ENCODE results near the gene PTH2R.
"Not testable (repeated sequence)": the region's sequence is repeated elsewhere in the genome, so short reads cannot be mapped to it uniquely, and the experiment has no call there.

Gene PTH2R

DNA sequence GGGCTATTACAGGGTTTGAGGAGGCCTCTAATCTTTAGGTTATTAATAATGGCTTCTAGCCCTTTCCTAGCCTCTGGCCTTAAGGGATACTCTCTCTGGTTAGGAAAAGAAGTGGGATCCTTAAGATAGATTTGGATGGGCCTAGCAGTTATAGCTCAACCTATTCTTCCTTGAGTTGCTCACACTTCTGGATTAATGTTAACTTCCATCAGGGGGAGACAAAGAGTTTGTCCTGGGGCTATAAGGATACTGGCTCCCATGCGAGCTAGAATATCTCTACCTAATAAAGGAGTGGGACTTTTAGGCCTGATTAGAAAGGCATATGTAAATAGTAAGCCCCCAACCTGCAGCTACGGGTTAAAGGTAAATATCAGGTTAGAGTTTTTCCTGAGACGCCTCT is 14.3 kb upstream of the PTH2R start:
- DNase-seq, result no peak

DNA sequence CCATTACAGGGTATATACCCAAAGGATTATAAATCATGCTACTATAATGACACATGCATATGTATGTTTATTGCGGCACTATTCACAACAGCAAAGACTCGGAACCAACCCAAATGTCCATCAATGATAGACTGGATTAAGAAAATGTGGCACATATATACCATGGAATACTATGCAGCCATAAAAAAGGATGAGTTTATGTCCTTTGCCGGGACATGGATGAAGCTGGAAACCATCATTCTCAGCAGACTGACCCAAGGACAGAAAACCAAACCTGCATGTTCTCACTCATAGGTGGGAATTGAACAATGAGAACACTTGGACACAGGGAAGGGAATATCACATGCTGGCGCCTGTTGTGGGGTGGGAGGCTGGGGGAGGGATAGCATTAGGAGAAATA is 9.8 kb upstream of the PTH2R start:
- not testable (repeated sequence) for DNase-seq

DNA sequence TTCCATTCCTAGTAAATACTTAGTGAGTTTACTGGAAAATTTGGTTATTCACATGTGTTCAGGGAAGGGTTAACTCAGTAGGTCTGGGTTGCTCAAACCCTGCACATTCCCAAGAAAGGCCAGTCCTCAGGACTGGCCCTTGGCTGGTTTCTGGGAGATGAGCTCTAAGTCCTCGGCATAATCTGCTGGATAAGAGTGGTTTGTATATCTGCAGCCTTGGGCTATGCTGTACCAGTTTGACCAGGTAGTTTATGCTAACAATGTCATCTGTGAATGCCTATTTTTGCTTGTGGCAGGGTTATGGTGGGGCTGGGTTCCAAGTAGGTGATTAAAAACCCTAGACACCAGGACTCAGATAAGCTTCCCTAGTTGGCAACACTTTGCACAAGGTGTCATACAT is 7.4 kb upstream of the PTH2R start:
- DNase-seq, result no peak

DNA sequence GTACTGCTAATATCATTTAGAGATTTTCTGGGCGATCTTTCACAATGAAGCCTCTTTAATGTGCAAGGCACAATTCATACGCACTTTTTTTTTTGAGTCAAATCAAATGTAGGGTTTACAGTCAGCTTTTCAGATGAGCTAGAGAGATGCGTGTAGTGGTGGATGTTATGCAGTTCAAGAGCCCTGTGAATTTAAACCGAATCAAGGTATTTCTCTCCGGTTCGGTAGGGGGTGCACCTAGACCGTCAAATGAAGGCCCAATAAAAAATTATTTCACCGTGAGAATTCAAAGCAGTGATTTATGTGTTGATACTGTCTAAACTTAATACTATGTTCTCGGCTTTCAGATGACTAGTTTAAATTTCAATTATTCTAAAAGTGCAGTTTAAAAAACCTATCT is 1.1 kb downstream of the PTH2R start:
- no peak for DNase-seq

DNA sequence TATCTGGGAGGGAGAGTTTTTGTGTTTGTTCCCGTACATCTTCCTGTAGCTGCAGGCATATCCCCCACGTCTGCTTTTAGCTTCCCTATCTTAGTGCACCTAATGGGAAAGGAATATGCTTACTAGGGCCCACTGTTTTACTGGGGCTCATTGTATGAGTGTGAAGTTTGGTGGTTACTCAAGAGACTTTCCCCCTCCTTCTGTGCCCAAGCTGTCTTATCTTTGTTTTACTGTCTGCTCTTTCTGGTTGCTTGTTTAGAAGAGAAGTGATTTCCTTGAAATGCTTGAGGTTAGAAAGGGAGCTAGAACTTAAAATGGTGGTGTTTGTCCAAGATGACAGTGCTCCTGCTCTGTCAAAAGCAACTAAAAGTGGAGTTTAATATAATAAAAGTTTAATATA is 7.3 kb downstream of the PTH2R start:
- no peak for DNase-seq

DNA sequence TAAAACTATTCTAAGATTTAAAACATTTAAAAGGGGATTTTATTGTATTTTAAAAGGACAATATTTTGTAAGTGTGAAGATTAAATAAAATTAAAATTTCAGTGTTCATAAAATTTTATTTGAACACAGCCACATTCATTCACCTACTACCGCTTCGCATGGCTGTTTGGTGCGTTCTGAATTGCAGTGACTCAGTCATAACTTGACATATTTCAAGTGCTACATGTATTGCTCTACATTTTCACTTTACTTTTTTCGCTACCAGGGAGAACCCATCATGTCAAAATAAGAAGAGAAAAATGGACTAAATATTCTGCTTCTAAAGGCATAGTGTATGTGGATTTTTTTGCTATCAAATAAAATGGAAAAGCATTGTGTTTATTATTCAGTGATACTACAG is 8.7 kb downstream of the PTH2R start:
- no peak for DNase-seq

DNA sequence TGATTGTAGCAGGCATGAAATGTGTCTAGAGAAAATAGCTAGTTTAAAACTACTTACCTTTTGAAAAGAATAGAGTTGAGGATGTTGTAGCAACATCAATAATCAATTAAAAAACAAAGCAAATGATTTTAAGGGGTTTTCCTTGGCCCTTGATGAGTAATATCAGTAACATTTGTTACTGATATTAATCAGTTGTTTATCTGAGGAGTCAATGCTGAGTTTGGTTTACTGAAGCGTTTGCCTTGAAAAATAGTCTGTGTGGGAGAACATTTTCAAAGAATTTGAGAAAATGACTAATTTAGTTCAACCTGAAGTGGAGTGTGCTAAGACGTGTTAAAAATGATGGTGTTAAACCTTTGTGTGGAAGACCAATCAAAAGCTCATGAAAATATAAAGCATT is 9.3 kb downstream of the PTH2R start:
- no peak for DNase-seq

DNA sequence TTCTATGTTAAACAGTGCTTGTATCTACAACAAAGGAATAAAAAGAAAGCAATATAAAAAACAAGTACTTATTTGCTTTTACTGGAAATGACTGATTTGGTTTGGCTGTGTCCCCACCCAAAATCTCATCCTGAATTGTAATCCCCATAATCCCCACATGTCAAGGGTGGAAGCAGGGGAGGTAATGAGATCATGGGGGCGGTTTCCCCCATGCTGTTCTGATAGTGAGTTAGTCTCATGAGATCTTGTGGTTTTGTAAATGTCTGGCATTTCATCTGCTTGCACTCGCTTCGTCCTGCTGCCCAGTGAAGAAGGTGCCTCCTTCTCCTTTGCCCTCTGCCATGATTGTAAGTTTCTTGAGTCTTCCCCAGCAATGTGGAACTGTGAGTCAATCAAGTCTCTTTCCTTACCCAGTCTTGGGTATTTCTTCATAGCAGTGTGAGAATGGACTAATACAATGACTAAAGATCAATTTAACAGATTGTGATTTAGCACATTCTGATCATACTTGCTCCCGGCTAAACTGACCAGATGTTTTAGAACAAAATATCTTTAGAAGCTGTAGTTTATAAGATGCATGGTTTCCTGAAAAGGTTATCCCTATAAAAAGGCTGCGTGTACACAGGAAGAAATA is 19.9 kb downstream of the PTH2R start:
- DNase-seq, result no peak

DNA sequence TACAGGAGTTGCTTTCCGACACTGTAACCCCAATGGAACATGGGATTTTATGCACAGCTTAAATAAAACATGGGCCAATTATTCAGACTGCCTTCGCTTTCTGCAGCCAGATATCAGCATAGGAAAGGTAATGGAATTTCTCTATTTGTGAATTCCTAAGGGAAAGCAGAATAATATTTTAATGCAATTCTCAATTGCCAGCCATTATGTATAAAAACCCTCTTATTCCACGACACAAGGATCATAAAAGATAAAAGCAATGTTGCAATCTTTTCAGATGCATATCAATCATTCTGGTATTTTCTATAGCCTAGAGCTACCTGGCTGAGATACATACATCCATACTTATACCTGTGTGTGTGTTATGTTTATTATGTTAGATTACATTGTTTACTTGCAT is 31.2 kb downstream of the PTH2R start:
- no peak for DNase-seq

DNA sequence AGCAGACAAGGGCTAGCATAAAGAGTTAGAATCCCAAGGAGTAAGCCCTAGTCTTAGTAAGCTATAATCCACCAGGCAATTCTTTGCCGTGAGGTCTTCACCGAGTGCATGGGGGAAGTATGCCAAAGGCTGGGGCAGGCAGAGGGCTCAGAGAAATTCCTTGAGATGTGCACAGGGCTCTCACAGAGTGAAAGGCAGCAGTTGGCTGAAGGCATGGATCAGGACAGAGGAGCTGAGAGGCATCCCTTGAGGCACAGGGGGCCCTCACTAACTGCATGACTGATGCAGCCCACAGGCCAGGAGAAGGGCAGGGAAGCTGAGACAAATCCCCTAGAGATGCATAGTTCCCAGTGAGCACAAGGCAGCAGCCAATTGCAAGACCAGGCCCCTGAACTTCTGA is 34.1 kb downstream of the PTH2R start:
- no peak for DNase-seq

DNA sequence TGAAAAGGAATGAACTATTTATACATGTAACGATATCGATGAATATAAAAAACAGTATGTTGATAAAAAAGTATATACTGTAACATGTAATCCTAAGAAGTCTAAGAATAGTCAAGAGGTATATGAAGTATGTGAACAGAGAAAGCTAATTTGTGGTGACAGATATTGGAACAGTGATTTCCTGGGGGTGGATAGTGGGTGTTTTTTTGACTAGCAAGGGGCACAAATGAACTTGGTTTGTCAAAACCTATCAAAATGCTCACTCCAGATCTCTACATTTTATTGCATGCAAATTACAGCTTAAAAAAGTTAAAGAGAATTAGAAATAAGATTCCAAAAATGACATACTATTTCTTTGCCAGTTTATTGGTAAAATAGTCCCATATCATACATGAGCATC is 35.4 kb downstream of the PTH2R start:
- DNase-seq, result no peak

DNA sequence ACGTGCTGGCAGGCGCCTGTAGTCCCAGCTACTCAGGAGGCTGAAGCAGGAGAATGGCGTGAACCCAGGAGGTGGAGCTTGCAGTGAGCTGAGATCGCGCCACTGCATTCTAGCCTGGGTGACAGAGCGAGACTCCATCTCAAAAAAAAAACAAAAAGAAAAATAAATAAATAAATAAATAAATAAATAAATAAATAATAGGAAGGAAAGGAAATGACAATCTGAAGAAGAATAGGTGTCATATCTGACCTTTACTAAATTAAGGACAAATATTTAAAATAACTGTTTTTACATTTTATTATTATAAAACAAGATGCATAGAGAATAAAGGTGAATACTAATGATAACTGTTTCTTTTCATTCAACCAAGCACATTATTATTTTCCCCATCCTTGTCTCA is 40.9 kb downstream of the PTH2R start:
- not testable (repeated sequence) for DNase-seq

DNA sequence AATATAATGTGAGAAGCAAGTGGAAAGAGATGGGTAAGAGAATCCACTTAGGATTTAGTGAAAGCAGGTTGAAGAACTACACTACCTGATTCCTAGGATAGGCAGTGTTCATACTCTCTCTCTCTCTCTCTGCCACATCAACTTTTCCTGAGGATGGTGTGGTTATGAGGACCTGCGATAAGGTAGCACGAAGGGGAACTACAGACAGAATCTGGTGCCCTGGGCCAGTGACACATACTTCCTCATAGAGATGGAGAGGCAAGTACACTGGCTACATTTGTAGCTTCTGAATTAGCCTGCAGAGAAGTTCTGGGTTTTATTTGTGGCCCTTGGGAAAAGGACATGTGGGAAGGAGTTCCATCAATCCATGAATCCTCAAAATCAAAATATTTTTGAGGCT is 44.5 kb downstream of the PTH2R start:
- DNase-seq, result no peak

DNA sequence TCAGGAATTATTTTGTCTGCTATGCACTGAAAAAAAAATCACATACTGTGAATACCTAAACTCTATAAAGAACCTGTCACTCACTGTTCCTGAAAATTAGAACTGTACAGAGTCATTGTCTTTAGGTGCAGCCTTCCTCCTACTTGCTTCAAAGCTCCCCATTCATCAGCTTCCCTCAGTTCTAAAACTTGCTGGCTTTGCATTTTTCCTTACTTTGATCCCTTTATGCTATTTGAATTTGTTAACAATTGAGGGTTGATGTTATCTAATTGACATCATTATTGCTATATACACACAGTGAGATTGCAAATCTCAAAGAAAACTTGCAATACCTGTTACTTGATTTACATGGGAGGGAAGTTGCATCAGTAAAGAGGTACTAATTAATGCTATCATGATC is 48.3 kb downstream of the PTH2R start:
- no peak for DNase-seq

DNA sequence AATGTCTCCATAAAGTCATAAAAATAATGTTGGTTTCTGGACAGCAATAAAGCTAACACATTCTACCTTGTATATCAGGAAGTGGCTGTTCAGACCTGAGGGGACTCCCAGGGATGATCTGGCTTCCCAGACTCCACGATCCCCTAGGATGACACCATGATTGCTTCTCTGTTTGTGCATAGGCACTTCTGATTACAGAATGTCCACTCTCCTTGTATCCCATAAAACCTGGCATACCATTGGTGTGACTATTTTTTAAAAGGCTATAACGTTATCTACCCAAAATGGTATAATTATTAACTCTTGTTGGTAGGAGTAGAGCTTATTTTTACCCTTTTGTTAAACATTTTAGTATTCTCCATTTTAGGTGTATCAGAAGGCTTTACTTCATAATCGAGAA is 57.1 kb downstream of the PTH2R start:
- DNase-seq, result no peak

DNA sequence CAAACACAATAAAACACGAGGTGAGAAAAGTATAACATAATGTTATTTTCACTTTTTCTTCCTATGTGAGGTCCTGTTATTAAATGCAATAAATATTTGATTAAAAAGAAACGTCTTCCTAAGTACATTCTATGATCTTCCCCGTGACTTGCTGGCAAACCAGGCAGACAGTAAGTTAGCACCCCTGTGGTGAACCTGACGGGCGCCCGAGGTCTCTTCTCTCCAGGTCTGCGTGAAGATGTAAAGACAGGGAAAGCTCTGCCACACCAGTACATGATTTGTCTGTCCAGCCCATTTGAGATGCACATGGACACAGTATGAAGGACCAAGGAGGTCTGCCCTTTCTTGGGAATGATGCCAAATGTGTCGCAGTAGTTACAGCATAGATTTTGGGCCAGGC is 57.6 kb downstream of the PTH2R start:
- DNase-seq, result no peak

DNA sequence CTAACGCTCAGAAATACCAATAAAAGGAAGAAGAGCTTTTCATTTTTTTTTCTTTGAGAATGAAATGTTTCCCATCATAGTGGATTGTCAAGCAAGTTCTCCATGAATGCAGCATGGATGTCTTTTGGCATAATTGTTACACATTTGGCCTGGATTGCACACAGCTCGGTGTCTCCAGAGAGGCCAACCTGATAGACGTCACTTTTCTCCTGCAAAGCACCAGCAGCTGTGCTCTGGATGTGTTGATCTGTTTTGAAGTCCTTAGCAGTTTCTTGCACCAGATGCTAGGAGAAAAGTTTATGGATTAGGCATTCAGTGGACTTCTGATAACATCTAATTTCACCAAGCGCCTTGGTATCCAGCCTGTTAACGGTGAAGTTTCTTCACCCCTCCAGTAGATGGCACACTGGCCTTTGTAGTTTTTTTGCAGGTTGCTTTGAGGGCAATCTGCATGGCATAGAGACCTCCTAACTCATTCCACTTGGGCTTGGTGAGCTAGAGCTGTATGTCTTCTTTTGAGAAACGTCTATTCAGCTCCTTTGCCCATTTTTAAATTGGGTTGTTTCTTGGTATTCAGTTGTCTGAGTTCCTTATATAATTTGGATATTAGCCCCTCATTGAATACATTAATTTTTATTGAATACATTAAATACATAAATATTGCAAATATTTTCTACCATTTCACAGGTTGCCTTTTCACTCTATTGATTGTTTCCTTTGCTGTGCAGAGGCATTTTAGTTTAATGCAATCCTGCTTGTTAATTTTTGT is 59.7 kb downstream of the PTH2R start:
- no peak for DNase-seq

DNA sequence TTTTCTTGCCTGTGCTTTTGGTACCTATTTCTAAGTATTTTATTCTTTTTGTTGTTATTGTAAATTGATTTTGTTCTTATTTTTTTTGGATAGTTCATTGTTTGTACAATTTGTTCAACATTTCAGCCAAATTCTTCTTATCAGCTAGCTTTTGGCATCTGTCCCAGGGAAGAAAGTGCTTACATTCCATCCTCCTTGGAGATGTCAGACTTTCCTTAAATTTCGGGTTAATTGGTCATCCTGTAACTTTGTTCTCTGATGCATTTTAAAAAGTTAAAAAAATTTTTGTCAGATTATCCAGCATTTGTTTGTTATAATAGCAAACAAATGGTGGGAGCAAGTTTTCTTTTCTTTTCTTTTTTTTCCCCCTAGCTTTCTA is 60.3 kb downstream of the PTH2R start:
- DNase-seq, result no peak

DNA sequence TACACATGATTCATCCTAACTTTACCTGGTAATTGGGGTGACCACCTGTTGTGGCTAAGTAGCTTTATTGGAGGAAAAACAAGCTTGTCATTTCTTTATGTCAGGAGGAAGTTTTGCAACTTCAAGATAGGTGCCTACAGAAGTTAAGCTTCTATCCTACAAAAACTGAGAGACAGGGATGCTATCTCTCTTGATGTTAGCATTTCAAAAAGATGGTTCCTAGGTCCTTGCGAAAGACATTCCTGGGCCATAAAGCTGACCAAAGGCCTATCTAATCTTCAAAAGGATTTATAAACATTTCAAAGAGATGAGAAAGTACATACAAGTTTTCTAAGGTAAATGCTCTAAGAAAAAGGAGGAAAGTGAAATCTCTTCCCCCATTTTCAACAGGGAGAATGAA is 61.0 kb downstream of the PTH2R start:
- DNase-seq, result no peak

DNA sequence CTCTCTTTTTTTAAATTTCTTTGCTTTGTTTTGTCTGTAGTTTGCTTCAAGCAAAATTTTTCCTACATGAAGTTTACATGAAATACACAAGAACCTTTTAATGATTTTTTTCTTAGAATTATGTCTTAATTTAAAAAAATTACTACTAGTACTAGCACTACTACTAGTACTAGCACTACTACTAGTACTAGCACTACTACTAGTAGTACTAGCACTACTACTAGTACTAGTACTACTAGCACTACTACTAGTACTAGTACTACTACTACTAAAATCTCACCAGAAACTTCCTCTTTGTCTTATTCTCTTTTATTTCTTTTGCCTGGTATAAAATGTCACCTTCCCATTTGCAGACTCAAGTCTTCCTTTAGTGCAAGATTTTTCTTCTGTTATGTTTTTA is 71.1 kb downstream of the PTH2R start:
- DNase-seq, result no peak

DNA sequence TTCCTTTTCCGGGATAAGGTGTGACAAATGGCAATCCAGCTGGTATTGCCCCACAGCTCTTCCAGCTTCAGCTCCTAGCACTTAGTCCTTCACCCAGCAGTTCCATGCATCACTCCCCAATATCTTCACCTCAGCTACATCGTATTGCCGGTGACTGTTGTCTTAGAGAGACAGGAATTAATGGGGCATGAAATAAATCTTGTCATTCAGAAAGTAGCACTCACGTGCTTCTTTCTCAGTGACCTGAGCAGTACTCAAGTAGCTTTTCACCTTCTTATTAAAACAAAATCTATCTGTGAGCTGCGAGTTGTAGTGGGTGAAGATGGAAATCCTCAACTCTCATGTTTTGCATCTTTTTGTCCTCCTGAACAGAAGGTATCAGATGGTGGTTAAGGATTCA is 72.8 kb downstream of the PTH2R start:
- DNase-seq, result no peak

DNA sequence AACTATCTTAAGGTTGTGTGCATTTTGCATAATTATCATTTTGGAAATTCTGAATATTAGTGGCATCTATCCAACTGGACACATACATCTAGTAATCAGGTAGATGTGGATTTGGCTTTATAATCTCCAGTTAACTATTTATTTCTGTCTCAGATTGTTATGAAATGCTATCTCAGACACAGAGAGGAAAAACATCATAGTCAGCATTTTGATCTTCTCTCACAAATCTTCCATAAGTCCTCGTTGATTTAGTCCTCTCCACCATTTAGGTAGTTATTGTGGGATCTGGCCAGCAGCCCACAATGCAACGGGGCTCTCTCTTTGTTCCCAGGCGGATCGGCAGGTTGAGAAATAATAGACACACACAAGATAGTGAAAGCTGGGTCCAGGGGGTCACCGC is 75.4 kb downstream of the PTH2R start:
- not testable (repeated sequence) for DNase-seq

DNA sequence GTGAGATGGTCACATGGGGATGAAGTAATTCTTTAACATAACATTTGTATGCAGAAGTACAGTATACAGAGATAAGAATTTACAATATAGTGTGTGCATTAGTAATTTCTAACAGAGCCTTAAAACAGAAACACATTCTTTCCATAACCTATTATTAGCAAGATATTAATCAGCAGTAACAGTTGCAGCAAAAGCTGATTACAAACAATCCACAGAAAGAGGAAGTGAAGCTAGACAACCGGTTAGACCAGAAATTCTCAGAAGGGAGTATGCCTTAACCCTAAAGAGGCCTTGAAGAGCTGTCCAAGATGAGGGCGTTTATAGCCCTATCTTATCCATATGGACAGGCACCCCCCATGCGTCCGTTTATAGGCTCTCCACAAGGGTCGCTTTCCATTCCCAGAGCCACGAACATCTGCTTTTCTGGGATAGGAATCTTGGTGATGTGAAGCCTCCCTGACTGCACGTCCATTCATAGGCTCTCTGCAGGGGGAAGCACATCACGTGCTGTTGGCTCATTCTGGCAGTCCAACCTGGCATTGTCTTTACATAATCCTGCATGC is 75.9 kb downstream of the PTH2R start:
- not testable (repeated sequence) for DNase-seq

DNA sequence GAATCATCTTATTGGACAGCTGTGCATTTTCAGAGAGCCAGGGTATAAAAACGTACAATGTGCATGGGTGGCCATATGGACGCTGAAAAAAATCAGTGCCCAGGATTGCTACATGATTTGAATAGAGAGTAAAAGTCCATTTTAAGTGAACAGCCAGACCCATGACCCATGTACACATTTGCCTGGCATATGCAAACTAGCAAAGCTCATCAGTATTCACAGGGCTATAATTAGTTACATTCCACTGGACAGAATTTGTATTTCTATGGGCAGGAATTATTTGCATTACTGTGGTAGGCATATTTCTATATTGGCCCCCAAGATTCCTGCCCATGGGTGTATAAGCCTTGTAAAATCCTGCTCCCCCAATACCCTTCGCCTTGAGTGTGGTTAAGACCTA is 78.8 kb downstream of the PTH2R start:
- DNase-seq, result no peak

All from T1000 (cell line).